H9 (cell line): ENCODE results near the gene YAF2. TPM values are rescaled to one million over a fixed set of nuclear protein-coding genes. Genes with fewer than 3 reads are reported as not detected.
"Not testable (repeated sequence)": the region's sequence is repeated elsewhere in the genome, so short reads cannot be mapped to it uniquely, and the experiment has no call there.

Experiments used
- DNase-seq: peaks from one replicate; pipeline ENCODE4 v3.0.0-alpha.2; 2017
- H2AFZ ChIP-seq: one replicate; pipeline ENCODE4 v1.6.1; 2013; ENCODE audit warnings: mild to moderate bottlenecking, low read length, control low read depth, moderate library complexity
- H2AK5ac ChIP-seq: 2 replicates; pipeline ENCODE4 v1.6.1; 2013; ENCODE audit warnings: low read length, control low read depth, mixed read lengths; ENCODE audit not compliant: insufficient read length
- H2BK120ac ChIP-seq: one replicate; pipeline ENCODE4 v1.6.1; 2013; ENCODE audit warnings: low read depth, mild to moderate bottlenecking, low read length, control low read depth, inconsistent platforms; ENCODE audit not compliant: poor library complexity, severe bottlenecking
- H2BK12ac ChIP-seq: 2 replicates; pipeline ENCODE4 v1.6.1; 2013; ENCODE audit warnings: low read length, control low read depth, mixed read lengths, low read depth; ENCODE audit not compliant: insufficient read length
- H2BK15ac ChIP-seq: 2 replicates; pipeline ENCODE4 v1.6.1; 2013; ENCODE audit warnings: low read depth, low read length, control low read depth
- H2BK20ac ChIP-seq: one replicate; pipeline ENCODE4 v1.6.1; 2013; ENCODE audit warnings: low read depth, mild to moderate bottlenecking, low read length, control low read depth, inconsistent platforms; ENCODE audit not compliant: poor library complexity, severe bottlenecking
- H2BK5ac ChIP-seq: 2 replicates; pipeline ENCODE4 v1.6.1; 2013; ENCODE audit warnings: low read length, control low read depth, mixed read lengths; ENCODE audit not compliant: insufficient read length
- H3K14ac ChIP-seq: 2 replicates; pipeline ENCODE4 v1.6.1; 2013; ENCODE audit warnings: low read length, control low read depth; ENCODE audit not compliant: insufficient read depth
- H3K18ac ChIP-seq: 2 replicates; pipeline ENCODE4 v1.6.1; 2013; ENCODE audit warnings: low read depth, mild to moderate bottlenecking, mixed read lengths, low read length, control low read depth; ENCODE audit not compliant: insufficient read length
- H3K23ac ChIP-seq: 2 replicates; pipeline ENCODE4 v1.6.1; 2013; ENCODE audit warnings: low read length, control low read depth, mixed read lengths, low read depth; ENCODE audit not compliant: insufficient read length
- H3K23me2 ChIP-seq: 2 replicates; pipeline ENCODE4 v1.6.1; 2013; ENCODE audit warnings: low read depth, mild to moderate bottlenecking, mixed read lengths, low read length, control low read depth; ENCODE audit not compliant: insufficient read length, poor library complexity, severe bottlenecking
- H3K27ac ChIP-seq: 2 replicates; pipeline ENCODE4 v1.5.1; 2013; ENCODE audit warnings: low read length, control low read depth, mixed read lengths, low read depth; ENCODE audit not compliant: insufficient read length
- H3K27me3 ChIP-seq: 2 replicates; pipeline ENCODE4 v1.6.1; 2013; ENCODE audit warnings: low read length, control low read depth, inconsistent platforms; ENCODE audit not compliant: insufficient read depth
- H3K4ac ChIP-seq: 2 replicates; pipeline ENCODE4 v1.6.1; 2013; ENCODE audit warnings: low read depth, mild to moderate bottlenecking, control low read depth, inconsistent platforms, low read length, moderate library complexity
- H3K4me1 ChIP-seq: 2 replicates; pipeline ENCODE4 v1.6.1; 2013; ENCODE audit warnings: low read length, control low read depth, inconsistent platforms; ENCODE audit not compliant: insufficient read depth
- H3K4me2 ChIP-seq: 2 replicates; pipeline ENCODE4 v1.6.1; 2013; ENCODE audit warnings: low read length, control low read depth, mixed read lengths; ENCODE audit not compliant: insufficient read length, insufficient read depth
- H3K56ac ChIP-seq: 2 replicates; pipeline ENCODE4 v1.6.1; 2013; ENCODE audit warnings: low read depth, mild to moderate bottlenecking, mixed read lengths, low read length, control low read depth; ENCODE audit not compliant: insufficient read length
- H3K79me1 ChIP-seq: 2 replicates; pipeline ENCODE4 v1.6.1; 2013; ENCODE audit warnings: low read depth, mild to moderate bottlenecking, moderate library complexity, low read length, control low read depth, inconsistent platforms; ENCODE audit not compliant: insufficient read depth, poor library complexity, severe bottlenecking
- H3K79me2 ChIP-seq: 2 replicates; pipeline ENCODE4 v1.6.1; 2013; ENCODE audit warnings: low read length, control low read depth, inconsistent platforms; ENCODE audit not compliant: insufficient read depth
- H3K9ac ChIP-seq: 2 replicates; pipeline ENCODE4 v1.6.1; 2013; ENCODE audit warnings: low read length, control low read depth, mixed read lengths; ENCODE audit not compliant: insufficient read length; ENCODE audit errors: extremely low read depth
- H3K9me3 ChIP-seq: one replicate; pipeline ENCODE4 v1.6.1; 2013; ENCODE audit warnings: low read depth, low read length, inconsistent platforms; ENCODE audit not compliant: control insufficient read depth
- H3T11ph ChIP-seq: one replicate; pipeline ENCODE4 v1.6.1; 2013; ENCODE audit warnings: mild to moderate bottlenecking, low read length, control low read depth, inconsistent platforms
- H4K20me1 ChIP-seq: one replicate; pipeline ENCODE4 v1.6.1; 2013; ENCODE audit not compliant: control insufficient read depth, insufficient read length, insufficient read depth
- H4K5ac ChIP-seq: 2 replicates; pipeline ENCODE4 v1.6.1; 2013; ENCODE audit warnings: low read depth, mild to moderate bottlenecking, mixed read lengths, low read length, control low read depth; ENCODE audit not compliant: insufficient read length
- H4K8ac ChIP-seq: replicated peaks from 2 replicates; pipeline ENCODE4 v1.6.1; 2013; ENCODE audit warnings: low read length, control low read depth, mixed read lengths, low read depth; ENCODE audit not compliant: insufficient read length
- H4K91ac ChIP-seq: 2 replicates; pipeline ENCODE4 v1.6.1; 2013; ENCODE audit warnings: low read depth, mild to moderate bottlenecking, moderate library complexity, mixed read lengths, low read length, control low read depth; ENCODE audit not compliant: insufficient read length
- H3K27ac Mint-ChIP-seq, 3 experiments: 2 replicates in 2 of 3; 3 replicates in 1 of 3; pipeline ENCODE4 v1.8.0; 2020 to 2021; ENCODE audit warnings: mixed read lengths in 3 of 3, mild to moderate bottlenecking in 1 of 3, moderate library complexity in 1 of 3
- H3K27me3 Mint-ChIP-seq: 2 replicates; pipeline ENCODE4 v1.8.0; 2021; ENCODE audit warnings: low read depth, mild to moderate bottlenecking, moderate library complexity, mixed read lengths
- H3K36me3 Mint-ChIP-seq, 3 experiments: 2 replicates in 2 of 3; 3 replicates in 1 of 3; pipeline ENCODE4 v1.8.0; 2020 to 2021; ENCODE audit warnings: low read depth in 3 of 3, mixed read lengths in 3 of 3; ENCODE audit not compliant: insufficient read depth in 1 of 3
- H3K4me1 Mint-ChIP-seq, 2 experiments: 2 replicates each; pipeline ENCODE4 v1.8.0; 2020; ENCODE audit warnings: mixed read lengths in 2 of 2
- H3K4me3 Mint-ChIP-seq, 2 experiments: 2 replicates in 1 of 2; 3 replicates in 1 of 2; pipeline ENCODE4 v1.8.0; 2020 to 2021; ENCODE audit warnings: mild to moderate bottlenecking in 2 of 2, mixed read lengths in 2 of 2, moderate library complexity in 1 of 2
- H3K9me3 Mint-ChIP-seq, 2 experiments: 2 replicates in 1 of 2; 3 replicates in 1 of 2; pipeline ENCODE4 v1.8.0; 2020; ENCODE audit warnings: mild to moderate bottlenecking in 2 of 2, mixed read lengths in 2 of 2, moderate library complexity in 1 of 2
- WGBS: extraction: QIAGEN DNeasy Blood & Tissue Kit; methylation state at CpG from one replicate; pipeline ENCODE4 v1.1.7; 2013; ENCODE audit warnings: missing lambda C conversion rate, low lambda C conversion rate, mixed read lengths; ENCODE audit not compliant: insufficient read length; ENCODE audit errors: extremely low coverage; 5-methylcytosine and 5-hydroxymethylcytosine counted together
- total RNA-seq: library from RNA; stranded (reverse); gene quantifications from 2 replicates; pipeline ENCODE4 v1.2.1, GENCODE V29; 2021

The YAF2 gene
- total RNA-seq, 1 experiment from 2014 or later, result 1.9 TPM

- H2BK20ac ChIP-seq, DNase-seq, H3K4me2 ChIP-seq, H3K9me3 Mint-ChIP-seq, H3K23me2 ChIP-seq, H2AFZ ChIP-seq, H4K91ac ChIP-seq, H3K56ac ChIP-seq, H3K36me3 Mint-ChIP-seq, H3K23ac ChIP-seq, H3K4me3 Mint-ChIP-seq, H3T11ph ChIP-seq, H2BK15ac ChIP-seq, H2BK5ac ChIP-seq, H3K9me3 ChIP-seq, H3K27ac ChIP-seq, H3K4me1 ChIP-seq, H3K14ac ChIP-seq, H4K20me1 ChIP-seq, H3K27ac Mint-ChIP-seq, H2AK5ac ChIP-seq, H3K79me2 ChIP-seq, H3K18ac ChIP-seq, H3K79me1 ChIP-seq, H3K4me1 Mint-ChIP-seq, H4K5ac ChIP-seq, H2BK12ac ChIP-seq, H3K9ac ChIP-seq, H4K8ac ChIP-seq, H2BK120ac ChIP-seq, H3K4ac ChIP-seq: not testable (repeated sequence)
- peaks cover 24% of the 10 kb centered on the region; the same call in 1 of the 2 replicates for H3K27me3 ChIP-seq
- peaks cover 100% of the 10 kb centered on the region for H3K27me3 Mint-ChIP-seq
- WGBS, result no CpG with 5 or more reads among the region's 3 CpGs
Observed at GRCh38 chr12:42249033-42249432, 11.0 kb upstream of the YAF2 start.
